Measurements from ENCODE around the gene MCTP2.

GRCh38 chr15:94269954-94270353, 38.6 kb downstream of the MCTP2 start:
- TF ChIP-seq CTCF (IDR thresholded peaks at IDR 0.05) (no peak), ZFX (IDR thresholded peaks at IDR 0.05; ENCODE audit: borderline replicate concordance) (no peak)
